LNCAP (cell line): ENCODE results near the gene ING4.

Source experiments
- TF ChIP-seq, protein P1 (sequence below): fragments of 450-650 bp; IDR thresholded peaks from 2 replicates; pipeline ENCODE4 v1.5.1; 2017; ENCODE audit warnings: mild to moderate bottlenecking

The ING4 gene

DNA sequence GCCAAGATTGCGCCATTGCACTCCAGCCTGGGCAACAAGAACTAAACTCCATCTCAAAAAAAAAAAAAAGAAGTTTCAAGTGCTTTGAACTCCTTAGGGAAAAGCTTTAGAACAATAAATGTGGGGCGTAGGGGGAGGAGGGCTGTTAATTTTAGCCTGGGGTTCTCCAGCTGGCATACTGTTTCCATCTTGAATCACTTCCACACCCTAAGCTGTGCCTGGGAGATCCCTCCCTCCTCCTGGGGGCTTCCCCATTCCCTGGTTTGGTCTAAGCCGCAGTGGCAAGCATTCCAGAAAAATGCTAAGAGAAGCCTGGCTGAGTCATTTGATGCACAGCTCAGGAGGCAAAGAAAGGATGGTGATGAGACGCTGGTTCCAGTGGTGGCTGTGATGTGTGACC lies 28.6 kb upstream of the ING4 start:
- TF ChIP-seq, protein P1, sequence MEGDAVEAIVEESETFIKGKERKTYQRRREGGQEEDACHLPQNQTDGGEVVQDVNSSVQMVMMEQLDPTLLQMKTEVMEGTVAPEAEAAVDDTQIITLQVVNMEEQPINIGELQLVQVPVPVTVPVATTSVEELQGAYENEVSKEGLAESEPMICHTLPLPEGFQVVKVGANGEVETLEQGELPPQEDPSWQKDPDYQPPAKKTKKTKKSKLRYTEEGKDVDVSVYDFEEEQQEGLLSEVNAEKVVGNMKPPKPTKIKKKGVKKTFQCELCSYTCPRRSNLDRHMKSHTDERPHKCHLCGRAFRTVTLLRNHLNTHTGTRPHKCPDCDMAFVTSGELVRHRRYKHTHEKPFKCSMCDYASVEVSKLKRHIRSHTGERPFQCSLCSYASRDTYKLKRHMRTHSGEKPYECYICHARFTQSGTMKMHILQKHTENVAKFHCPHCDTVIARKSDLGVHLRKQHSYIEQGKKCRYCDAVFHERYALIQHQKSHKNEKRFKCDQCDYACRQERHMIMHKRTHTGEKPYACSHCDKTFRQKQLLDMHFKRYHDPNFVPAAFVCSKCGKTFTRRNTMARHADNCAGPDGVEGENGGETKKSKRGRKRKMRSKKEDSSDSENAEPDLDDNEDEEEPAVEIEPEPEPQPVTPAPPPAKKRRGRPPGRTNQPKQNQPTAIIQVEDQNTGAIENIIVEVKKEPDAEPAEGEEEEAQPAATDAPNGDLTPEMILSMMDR: no peak

DNA sequence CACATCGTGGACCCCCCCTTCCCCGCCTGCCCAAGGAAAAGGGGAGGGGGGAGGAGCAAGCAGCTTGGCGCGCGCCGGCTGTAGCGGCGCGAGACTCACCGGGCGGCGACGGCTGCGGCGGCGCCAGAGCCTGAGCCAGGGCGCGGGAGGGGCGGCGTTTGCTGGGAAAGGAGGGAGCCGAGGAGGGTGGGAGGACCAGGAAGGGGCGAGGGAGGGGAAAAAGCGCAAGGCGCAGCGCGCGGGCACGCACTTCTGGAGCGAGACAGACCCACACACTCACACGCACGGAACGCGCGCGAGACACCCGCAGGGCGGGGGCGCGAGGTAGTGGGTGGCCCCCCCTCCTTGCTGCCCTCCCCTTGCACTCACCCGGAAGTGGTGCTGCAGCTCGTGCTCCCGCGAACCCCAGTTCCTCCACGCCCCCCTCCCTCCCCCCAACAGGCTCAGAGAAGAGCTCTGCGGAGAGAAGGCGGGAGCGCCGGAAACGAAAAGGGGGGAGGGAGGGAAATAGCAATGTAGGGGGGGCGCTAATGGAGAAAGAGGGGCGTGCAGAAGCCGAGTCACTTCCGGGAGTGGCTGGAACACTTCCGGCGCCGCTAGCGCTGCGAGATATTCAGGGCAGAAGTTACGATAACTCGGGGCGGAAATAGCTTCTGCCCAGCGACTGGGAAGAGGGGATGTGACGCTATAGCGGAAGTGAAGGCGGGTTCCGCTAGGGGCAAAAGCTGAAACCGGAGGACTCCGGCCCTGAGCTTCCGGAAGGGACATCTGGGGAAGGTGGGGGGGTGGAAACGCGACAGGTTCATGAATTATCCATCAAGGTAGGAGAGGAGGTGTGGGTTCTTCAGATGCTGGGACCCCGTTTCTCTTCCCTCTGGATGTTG lies 26.3 kb upstream of the ING4 start, which contains the start of gene ZNF384:
ZNF384 (minus strand) TSS at position 377 of the 884 bp plus-strand sequence. CDS start 9,855 bp downstream, outside the sequence.
- TF ChIP-seq, protein P1: no peak

DNA sequence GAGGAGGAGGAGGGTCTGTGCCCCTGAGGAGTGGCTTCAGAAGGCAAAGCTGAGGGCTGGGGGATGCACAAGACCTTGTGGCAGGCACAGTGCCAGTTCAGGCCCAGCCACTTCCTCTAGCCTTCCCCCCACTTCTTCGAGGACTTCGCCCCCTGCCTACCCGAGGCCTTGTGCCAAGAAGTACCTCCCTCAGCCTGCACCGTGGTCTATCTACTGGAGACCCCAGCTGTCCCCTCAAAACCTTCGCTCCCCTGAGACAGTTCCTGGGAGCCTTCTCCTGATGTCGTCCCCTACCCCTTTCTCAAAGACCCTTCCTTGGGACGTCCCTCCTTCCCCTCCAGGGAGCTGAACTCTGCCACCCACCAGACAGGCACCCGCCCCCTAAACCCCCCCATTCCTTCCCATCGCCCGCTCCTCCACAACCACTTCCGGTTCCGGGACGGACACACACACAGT lies 25.7 kb upstream of the ING4 start:
- TF ChIP-seq, protein P1: no peak

DNA sequence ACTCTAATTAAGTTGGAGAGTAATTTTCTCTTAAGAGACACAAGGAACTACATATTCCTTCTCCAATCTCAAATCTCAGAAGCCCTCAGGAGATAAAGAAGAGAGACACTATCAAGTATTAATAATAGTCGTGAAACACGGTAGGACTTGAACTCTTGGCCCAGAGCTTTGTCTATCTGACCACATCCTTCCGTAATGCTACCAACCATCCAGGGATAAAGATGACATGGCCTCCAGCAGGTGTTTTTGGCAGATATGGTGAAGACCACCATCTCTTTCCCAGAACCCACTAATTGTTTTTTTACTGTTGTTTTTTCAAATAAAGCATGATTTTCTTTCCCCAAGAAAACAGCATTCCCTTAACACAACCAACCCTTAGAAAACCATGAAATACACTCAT lies 22.9 kb upstream of the ING4 start:
- TF ChIP-seq, protein P1: no peak

DNA sequence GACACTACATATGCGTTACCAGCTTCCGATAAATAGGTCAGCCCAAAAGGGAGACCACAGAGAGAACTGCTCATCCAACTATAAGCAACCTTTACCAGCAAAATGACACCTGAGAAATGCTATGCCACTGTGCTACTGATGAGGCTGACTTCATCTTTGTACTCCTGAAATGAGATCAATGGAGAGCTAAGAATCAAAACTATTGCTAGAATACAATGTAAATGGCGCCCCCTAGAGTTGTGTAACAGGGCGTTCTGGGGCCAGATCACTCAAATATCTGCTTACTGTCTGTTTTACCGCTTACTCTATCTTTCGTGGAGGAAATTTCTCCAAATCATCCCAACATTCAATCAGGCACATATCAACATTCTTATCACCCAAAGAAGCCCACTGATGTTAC lies 21.7 kb upstream of the ING4 start:
- TF ChIP-seq, protein P1: peak; percentile 63

DNA sequence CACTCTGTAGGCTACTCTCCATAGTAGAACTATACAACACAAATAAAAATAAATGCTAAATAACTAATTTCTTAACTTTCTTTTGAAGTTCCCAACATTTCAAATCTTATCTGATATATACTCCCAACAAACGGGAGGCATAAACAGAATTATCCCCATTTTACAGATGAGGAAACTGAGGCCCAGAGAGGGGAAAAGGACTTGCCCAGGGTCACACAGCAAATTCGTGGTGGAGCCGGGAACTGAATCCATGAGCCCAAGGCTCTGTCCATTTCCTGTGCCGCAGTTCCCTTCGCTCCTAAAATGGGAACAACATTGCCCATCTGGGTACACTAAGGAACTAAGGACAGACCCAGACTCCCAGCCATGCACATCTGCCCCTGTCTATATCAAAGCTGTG lies 14.0 kb upstream of the ING4 start:
- TF ChIP-seq, protein P1: no peak

DNA sequence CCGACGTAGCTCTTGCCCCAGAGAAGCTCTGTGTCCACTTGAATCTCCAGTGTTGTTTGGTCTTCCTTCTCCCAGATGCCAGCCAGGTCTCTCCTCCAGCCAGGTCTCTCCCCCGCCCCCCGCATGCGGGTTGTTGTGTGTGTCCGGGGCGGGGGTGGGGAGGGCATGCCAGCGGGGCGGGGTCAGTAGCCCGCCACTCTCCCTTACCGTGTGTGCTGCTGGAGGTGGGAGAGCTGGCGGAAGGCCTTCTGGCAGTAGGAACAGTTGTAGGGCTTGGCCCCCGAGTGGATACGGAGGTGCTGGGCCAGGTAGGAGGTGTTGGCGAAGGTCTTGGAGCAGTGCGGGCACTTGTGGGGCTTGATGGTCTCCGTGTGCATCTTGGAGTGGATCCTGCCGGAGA lies 9.2 kb upstream of the ING4 start:
- TF ChIP-seq, protein P1: no peak
